OCI-LY7 (cell line): ENCODE measurements around the gene TCFL5. TPM values are rescaled to one million over a fixed set of nuclear protein-coding genes. Genes with fewer than 3 reads are reported as not detected.

ENCODE experiments used
- BruUV-seq: library from RNA; stranded (reverse); fragments of 400-500 nt; replicated peaks from 2 replicates; lab custom pipeline; 2021; lab: Mats Ljungman, UMichigan
- CTCF ChIA-PET: fragments of 300-600 bp; sonication (Branson Sonifier 250); formaldehyde crosslinking; loops from one replicate; lab custom pipeline; 2022; ENCODE audit warnings: antibody characterized with exemption; ENCODE audit not compliant: unreplicated experiment; lab: Charles Lee
- POLR2A ChIA-PET: fragments of 300-600 bp; sonication (Branson Sonifier 250); formaldehyde crosslinking; loops from one replicate; lab custom pipeline; 2022; ENCODE audit warnings: antibody characterized with exemption; lab: Charles Lee
- DNase-seq: peaks from one replicate; pipeline ENCODE4 v3.0.0-alpha.2; 2015; ENCODE audit warnings: low spot score
- H2AFZ ChIP-seq: fragments of 200-600 bp; sonication (generic), shearing (Covaris generic); 2 replicates; pipeline ENCODE4 v1.6.1; 2014; ENCODE audit warnings: mild to moderate bottlenecking, antibody characterized with exemption, low read length, moderate library complexity
- H3K27ac ChIP-seq: fragments of 200-600 bp; sonication (generic); 2 replicates; pipeline ENCODE4 v1.5.1; 2014; ENCODE audit warnings: mixed run types, low read depth, mild to moderate bottlenecking, moderate library complexity, low read length, inconsistent platforms; ENCODE audit not compliant: poor library complexity, severe bottlenecking
- H3K36me3 ChIP-seq: fragments of 200-600 bp; sonication (generic); 2 replicates; pipeline ENCODE4 v1.6.1; 2014; ENCODE audit warnings: mild to moderate bottlenecking, antibody characterized with exemption, low read length, moderate library complexity, mixed read lengths; ENCODE audit not compliant: insufficient read depth
- H3K4me1 ChIP-seq: fragments of 200-600 bp; sonication (generic); 2 replicates; pipeline ENCODE4 v1.5.1; 2014; ENCODE audit warnings: mild to moderate bottlenecking, low read length; ENCODE audit not compliant: insufficient read depth, poor library complexity, severe bottlenecking
- H3K4me2 ChIP-seq: fragments of 200-600 bp; sonication (generic); 2 replicates; pipeline ENCODE4 v1.6.1; 2014; ENCODE audit warnings: mild to moderate bottlenecking, low read length
- H3K4me3 ChIP-seq: fragments of 200-600 bp; sonication (generic); 2 replicates; pipeline ENCODE4 v1.5.1; 2014; ENCODE audit warnings: mild to moderate bottlenecking, low read depth, low read length; ENCODE audit not compliant: poor library complexity, severe bottlenecking
- H3K79me2 ChIP-seq: fragments of 200-600 bp; sonication (generic); 2 replicates; pipeline ENCODE4 v1.6.1; 2016; ENCODE audit warnings: low read depth, mild to moderate bottlenecking, low read length, moderate library complexity, mixed read lengths; ENCODE audit not compliant: insufficient read depth
- H3K9me2 ChIP-seq: fragments of 200-600 bp; sonication (generic); 2 replicates; pipeline ENCODE4 v1.6.1; 2016; ENCODE audit warnings: mild to moderate bottlenecking, low read length, mixed read lengths; ENCODE audit not compliant: insufficient read depth
- H3K9me3 ChIP-seq: fragments of 200-600 bp; sonication (generic); 2 replicates; pipeline ENCODE4 v1.6.1; 2014; ENCODE audit warnings: mild to moderate bottlenecking, mixed run types, low read length, mixed read lengths
- H4K20me1 ChIP-seq: fragments of 200-600 bp; sonication (generic); 2 replicates; pipeline ENCODE4 v1.6.1; 2014; ENCODE audit warnings: mild to moderate bottlenecking, antibody characterized with exemption, low read length, moderate library complexity, mixed read lengths; ENCODE audit not compliant: insufficient read depth
- CTCF ChIP-seq: fragments of 200-600 bp; sonication (generic); conservative IDR thresholded peaks from 2 replicates; pipeline ENCODE4 v1.5.1; 2014; ENCODE audit warnings: mild to moderate bottlenecking, antibody characterized with exemption, low read length, moderate library complexity, mixed read lengths
- EZH2phosphoT487 ChIP-seq: fragments of 200-600 bp; sonication (generic); IDR thresholded peaks from 2 replicates; pipeline ENCODE4 v1.6.1; 2018; ENCODE audit warnings: low read depth, borderline replicate concordance, mild to moderate bottlenecking, mixed run types, antibody characterized with exemption, low read length, moderate library complexity, mixed read lengths
- intact Hi-C: fragments of 100-400 bp; cut with micrococcal nuclease; formaldehyde crosslinking; loops from one replicate; pipeline ENCODE4 v1.10.0; 2022; ENCODE audit not compliant: unreplicated experiment
- total RNA-seq, 2 experiments: library from RNA; depleted of rRNA in 1 of 2; stranded (reverse); fragments of >200 nt in 1 of 2; shearing (Covaris generic) in 1 of 2; gene quantifications; 2 replicates each; pipeline ENCODE4 v1.2.3, GENCODE V29; 2014 to 2022

TCFL5 gene
- total RNA-seq, 2 experiments from 2014 or later: 8.7 to 9.5 TPM

- Histone ChIP-seq H3K27ac (no peak overlapping the region), H2AFZ (no peak overlapping the region), H3K79me2 (no peaks in the 10 kb centered on the region), H3K9me2 (no peaks in the 10 kb centered on the region), H3K4me1 (peaks cover 24% of the 10 kb centered on the region), H3K4me2 (no peak overlapping the region), H3K36me3 (no peaks in the 10 kb centered on the region), H3K9me3 (no peaks in the 10 kb centered on the region), H3K4me3 (no peak overlapping the region), H4K20me1 (no peaks in the 10 kb centered on the region)
- ChIA-PET CTCF (no interaction called here), POLR2A (no interaction called here)
- TF ChIP-seq EZH2phosphoT487 (no peak), CTCF (no peak)
- intact Hi-C loops: no loop called here
- no peak for DNase-seq
- BruUV-seq: no TSS peak
Measured at GRCh38 chr20:62834967-62835730, 26.5 kb downstream of the TCFL5 start.

GRCh38 chr20:62832951-62833391, 28.7 kb downstream of the TCFL5 start:
- H4K20me1 ChIP-seq: no peaks in the 10 kb centered on the region
- peaks cover 21% of the 10 kb centered on the region for H3K4me1 ChIP-seq
- TF ChIP-seq EZH2phosphoT487 (no peak), CTCF (no peak; the same call in 1 of the 2 replicates)
- H3K36me3 ChIP-seq: no peaks in the 10 kb centered on the region
- H3K9me3 ChIP-seq: no peaks in the 10 kb centered on the region
- POLR2A ChIA-PET: no interaction called here
- H3K4me2 ChIP-seq: peak overlapping the region; percentile 48
- BruUV-seq: no TSS peak
- intact Hi-C loops: no loop called here
- H3K79me2 ChIP-seq: no peaks in the 10 kb centered on the region
- peak overlapping the region; percentile 34; the same call in 1 of the 2 replicates for H2AFZ ChIP-seq
- peak overlapping the region; percentile 44 for H3K4me3 ChIP-seq
- DNase-seq: no peak
- CTCF ChIA-PET: interaction anchor here (0.6 kb wide), 1 partner anchor 24 kb away, joined by 3 read pairs; no protein-coding TSS in a partner anchor
- no peaks in the 10 kb centered on the region for H3K9me2 ChIP-seq
- H3K27ac ChIP-seq: peak overlapping the region; percentile 18
